GM18511 (cell line): ENCODE data around the gene MCM8.

Experiments
- ATAC-seq: cut with Tn5 transposase; IDR thresholded peaks from one replicate; pipeline ENCODE4 v1.9.1; 2021; ENCODE audit warnings: mild to moderate bottlenecking, moderate library complexity; ENCODE audit not compliant: unreplicated experiment

The MCM8 gene

DNA sequence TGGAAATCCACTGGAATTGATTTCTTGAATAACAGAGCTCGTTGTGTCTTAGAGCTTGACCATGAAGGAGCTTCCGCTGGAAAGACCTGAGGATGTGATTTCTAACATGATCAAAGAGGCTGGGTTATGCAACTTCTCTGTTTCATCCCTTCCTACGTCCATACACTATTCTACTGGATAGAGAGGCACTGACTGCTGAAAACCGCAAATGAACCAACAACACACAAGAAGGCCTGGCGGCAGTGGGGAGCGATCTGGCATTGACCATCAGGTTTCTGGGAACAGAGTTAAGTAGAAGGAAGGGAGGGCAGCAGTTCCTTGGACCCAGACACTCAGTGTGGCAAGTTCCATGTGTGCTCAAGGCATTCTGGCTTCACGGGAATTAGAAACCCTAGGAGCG, 90.1 kb downstream of the MCM8 start:
- no peak for ATAC-seq

DNA sequence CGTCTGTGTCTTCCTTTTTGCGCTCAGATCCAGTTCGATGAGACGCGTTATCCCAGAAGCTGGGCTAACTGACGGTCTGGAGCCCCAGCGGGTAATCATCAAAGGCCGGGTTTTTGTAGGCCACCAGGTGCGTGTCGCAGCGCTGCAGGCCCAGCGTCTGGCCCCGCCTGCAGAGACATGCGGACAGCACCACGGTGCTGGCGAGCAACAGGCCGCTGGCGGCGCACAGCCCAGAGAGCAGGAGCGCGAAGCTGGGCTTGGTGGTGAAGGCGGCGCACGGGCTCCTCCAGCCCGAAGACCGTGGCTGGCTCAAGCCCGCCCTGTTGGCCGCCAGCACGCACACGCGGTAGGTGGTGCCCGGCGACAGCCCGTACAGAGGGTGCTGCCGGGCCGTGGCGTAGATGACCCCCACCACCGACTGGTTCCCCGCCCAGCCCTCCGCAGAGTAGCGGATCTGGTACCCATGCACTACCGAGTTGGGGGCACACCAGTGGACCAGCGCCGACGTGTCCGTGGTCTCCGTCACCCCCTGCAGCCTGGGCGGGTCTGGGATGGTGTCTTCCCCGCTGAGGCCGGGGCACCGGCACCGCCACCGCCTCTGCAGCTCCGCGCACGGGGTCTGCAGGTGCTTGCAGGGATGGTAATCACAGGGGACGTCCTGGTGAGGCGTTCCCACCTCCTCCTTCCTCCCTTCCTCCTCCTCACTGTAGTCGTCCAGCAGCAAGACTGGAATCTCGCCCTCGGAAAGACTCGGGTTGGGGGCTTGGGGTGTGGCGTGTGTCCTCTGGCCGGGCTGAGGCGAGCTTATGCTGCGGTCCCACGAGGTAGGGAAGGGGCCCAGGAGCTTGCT, 90.7 kb downstream of the MCM8 start:
- no peak for ATAC-seq

DNA sequence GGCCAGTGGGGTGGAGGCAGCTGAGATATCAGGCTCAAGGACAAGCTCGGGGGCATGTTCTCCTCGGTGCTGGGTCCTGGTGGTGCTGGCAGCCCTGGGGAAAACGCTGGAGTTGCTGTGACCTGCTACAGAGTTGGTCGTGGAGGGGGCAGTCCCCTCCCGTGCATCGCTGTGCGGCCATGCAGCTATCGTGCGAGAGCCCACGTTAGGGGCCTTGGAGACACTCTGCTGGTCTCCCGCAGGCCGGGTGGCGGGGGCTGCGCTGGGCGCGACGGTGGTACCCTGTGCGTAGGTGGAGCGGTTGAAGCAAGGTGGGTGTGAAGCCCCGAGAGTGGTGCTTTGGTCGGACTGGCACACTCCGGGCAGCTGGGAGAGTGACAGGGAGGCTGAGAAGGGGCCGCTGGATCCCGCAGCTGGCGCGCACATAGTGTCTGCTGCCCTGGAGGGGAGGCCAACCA, 91.4 kb downstream of the MCM8 start:
- ATAC-seq, result no peak

DNA sequence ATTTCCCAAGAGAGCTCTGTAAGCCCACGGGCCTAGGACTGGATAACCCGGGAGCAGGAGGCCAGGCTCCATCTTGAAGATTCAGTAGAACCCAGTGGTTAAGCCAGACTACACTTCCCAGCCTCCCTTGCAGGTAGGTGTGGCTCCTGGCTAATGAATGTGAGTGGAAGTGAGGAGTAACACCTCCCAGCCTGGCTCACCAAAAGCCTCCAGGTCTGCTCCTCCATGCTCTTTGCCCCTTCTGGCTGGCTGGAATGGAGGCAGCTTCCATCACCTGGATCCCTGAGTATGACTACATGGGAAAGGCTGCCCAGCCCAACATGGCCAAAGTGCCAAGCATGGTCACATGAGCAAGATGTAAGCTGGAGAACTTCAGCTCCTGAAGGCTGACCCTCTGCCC, 93.7 kb downstream of the MCM8 start:
- ATAC-seq, result no peak

DNA sequence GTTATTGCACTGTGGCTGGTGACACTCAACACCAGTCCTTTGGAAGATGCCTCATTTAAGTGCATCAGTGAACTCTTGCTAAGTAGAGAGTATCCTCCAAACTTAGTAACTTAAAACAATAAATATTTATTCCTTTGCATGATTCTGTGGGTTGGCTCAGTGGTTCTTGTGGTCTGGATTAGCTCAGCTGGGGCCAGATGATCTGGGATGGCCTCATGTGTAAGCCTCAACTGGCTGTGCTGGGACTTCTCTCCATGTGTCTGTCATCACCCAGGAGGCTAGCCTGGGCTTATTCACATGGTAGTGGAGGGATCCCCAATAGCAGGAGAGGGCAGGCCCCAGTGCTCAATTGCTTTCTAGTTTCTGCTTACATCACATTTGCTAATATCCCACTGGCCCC, 95.1 kb downstream of the MCM8 start:
- ATAC-seq, result no peak

DNA sequence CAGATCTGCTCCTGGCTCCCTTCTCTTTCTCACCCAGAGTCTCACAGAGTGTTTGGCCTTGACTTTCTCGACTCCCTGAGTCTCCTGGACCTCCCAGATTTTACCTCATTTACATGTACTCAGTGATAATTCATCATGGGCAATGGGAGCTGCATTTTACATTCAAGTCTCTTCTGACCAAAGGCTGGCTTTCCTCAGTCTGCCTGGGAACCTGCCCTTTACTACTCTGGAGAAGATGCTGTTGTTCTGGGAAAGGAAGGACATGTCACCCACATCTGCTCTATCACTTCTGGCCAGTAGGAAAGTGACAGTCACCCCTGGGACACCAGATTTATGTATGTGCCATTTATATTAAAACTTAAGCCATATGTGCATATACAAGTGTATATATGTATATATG, 96.0 kb downstream of the MCM8 start:
- no peak for ATAC-seq

DNA sequence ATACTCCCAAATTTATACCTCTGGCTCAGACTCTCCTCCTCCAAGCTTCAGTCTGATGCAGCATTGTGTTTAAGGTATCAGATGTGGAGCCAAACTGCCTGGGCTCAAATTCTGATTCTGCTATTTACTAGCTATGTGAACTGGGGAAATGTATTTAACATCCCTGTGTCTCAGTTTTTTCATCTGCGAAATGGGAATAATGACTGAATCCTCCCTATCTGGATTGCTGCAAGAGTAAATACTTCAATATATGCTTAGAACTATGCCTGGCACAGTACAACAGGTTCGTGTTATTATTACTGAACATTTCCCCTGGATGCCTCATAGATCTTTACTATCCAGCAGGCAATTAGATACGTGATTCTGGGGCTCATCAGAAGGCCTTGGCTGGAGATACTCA, 97.9 kb downstream of the MCM8 start:
- ATAC-seq, result no peak
